ENCODE data around the gene PPM1L.

- TF ChIP-seq CTCF (IDR thresholded peaks at IDR 0.05; ENCODE audit: low read depth, low read length), result no peak
- no peak for TF ChIP-seq EZH2phosphoT487 (IDR thresholded peaks at IDR 0.05; ENCODE audit: low read depth)
Measured at GRCh38 chr3:160797356-160797755, 41.3 kb downstream of the PPM1L start.
